Stimulated activated memory B cell treated with anti-CD40 and anti-IgM and Interleukin-4, amounts not matched to agents 10 μg/mL and 1 μg/mL and 100 μg/mL, for 72 hours (primary cell): Measurements from ENCODE around the gene TMPRSS9.
"Not testable (repeated sequence)": the region's sequence is repeated elsewhere in the genome, so short reads cannot be mapped to it uniquely, and the experiment has no call there.

Experiments used
- ATAC-seq: fragments of 150-1000 bp; cut with Tn5 transposase; 2 replicates; pipeline ENCODE4 v1.10.0; 2021
- H3K27ac Mint-ChIP-seq: one replicate; pipeline ENCODE4 v1.8.0; 2022; ENCODE audit warnings: mild to moderate bottlenecking, mixed read lengths
- H3K27me3 Mint-ChIP-seq: one replicate; pipeline ENCODE4 v1.8.0; 2022; ENCODE audit warnings: mixed read lengths
- H3K36me3 Mint-ChIP-seq: one replicate; pipeline ENCODE4 v1.8.0; 2022; ENCODE audit warnings: mixed read lengths
- H3K4me1 Mint-ChIP-seq: one replicate; pipeline ENCODE4 v1.8.0; 2022; ENCODE audit warnings: mixed read lengths
- H3K4me3 Mint-ChIP-seq: one replicate; pipeline ENCODE4 v1.8.0; 2022; ENCODE audit warnings: mild to moderate bottlenecking, moderate library complexity, mixed read lengths
- H3K9me3 Mint-ChIP-seq: one replicate; pipeline ENCODE4 v1.8.0; 2022; ENCODE audit warnings: mixed read lengths

Gene TMPRSS9

DNA sequence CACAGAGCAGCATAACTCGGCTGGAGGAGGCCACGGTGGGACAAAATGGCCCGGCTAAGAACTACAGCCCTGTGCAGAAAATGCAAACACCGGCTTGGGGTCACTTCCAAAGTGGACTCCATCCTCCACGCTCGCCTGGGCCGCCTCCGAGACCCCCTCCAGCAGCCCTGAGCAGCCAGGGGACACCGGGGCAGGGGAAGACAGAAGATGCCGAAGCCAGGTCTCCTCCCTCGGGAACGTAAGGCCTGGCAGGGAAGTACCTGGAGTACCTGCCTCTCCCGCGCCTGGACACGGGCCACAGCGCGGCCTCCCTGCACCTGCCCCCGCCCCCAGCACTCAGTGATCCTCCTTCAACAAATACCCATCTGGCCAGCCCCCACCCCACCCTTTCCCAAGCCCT, 91.7 kb downstream of the TMPRSS9 start:
- Mint-ChIP-seq H3K27me3 (no peaks in the 10 kb centered on the region), H3K4me3 (no peak overlapping the region), H3K36me3 (peaks cover 7% of the 10 kb centered on the region), H3K4me1 (peaks cover 41% of the 10 kb centered on the region), H3K9me3 (no peaks in the 10 kb centered on the region), H3K27ac (no peak overlapping the region)
- no peak for ATAC-seq

DNA sequence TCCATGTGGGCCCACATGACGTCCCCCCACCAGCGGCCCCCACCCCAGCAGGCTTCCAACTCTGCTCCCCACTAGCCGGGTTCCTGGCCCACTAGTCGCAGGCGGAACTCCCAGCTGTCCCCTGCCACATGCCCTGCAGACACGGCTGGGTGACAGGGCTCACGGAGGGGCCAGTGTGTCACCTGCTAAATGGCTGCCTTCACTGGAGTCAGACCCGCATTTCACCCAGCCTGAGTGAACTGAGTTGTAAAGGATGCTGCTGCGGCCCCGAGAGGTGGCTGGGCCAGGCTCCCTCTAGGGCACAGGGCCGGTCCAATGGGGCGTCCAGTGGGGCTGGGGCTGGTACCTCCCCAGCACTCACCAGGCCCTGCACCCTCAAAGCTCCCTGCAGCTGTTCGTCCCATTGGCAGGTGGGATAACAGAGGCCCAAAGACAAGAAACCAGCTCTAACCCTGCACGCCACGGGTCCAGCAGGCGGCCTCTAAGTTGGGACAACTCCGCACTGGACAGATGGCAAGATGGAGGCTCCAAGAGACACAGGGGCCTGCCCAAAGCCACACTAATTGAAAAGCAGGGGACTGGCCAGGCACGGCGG, 93.5 kb downstream of the TMPRSS9 start:
- H3K27ac Mint-ChIP-seq: peak overlapping the region; percentile 70
- H3K27me3 Mint-ChIP-seq: no peaks in the 10 kb centered on the region
- peaks cover under 1% of the 10 kb centered on the region for H3K36me3 Mint-ChIP-seq
- no peaks in the 10 kb centered on the region for H3K9me3 Mint-ChIP-seq
- no peak overlapping the region for H3K4me3 Mint-ChIP-seq
- peaks cover 43% of the 10 kb centered on the region for H3K4me1 Mint-ChIP-seq
- no peak for ATAC-seq

DNA sequence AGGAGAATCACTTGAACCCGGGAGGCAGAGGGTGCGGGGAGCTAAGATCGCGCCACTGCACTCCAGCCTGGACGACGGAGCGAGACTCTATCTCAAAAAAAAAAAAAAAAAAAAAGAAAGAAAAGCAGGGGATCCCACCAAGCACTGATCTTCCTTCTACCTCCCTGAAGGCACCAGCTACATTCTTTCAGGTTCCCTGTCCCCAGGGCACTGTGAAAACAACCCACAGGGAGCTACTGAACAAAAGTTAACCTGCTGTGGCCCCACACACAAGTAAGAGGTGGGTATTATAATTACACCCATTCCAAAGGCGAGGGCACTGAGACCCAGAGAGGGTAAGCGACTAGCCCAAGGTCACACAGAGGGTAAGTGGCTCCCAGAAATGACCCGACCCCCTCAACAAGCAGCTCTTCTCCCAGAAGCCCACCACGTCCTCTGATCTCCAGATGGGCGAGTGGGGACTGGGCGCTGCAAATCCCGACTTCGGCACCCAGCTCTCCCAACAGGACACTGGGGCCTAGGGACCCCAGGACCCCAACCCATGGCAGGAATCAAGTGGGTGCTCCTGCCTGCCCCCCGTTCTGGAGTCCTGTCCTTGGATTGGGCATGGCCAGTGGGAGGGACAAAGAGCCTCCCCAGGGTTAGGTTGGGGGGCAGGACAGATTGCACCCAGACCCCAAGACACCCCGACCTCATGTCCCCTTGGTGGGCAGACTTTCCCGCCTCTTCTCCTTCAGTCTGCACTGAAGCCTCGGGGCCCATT, 94.3 kb downstream of the TMPRSS9 start:
- H3K4me3 Mint-ChIP-seq: peak overlapping the region; percentile 88
- no peak for ATAC-seq
- peak overlapping the region; percentile 86 for H3K27ac Mint-ChIP-seq
- no peaks in the 10 kb centered on the region for H3K27me3 Mint-ChIP-seq
- no peaks in the 10 kb centered on the region for H3K36me3 Mint-ChIP-seq
- peaks cover 43% of the 10 kb centered on the region for H3K4me1 Mint-ChIP-seq
- H3K9me3 Mint-ChIP-seq: no peaks in the 10 kb centered on the region

DNA sequence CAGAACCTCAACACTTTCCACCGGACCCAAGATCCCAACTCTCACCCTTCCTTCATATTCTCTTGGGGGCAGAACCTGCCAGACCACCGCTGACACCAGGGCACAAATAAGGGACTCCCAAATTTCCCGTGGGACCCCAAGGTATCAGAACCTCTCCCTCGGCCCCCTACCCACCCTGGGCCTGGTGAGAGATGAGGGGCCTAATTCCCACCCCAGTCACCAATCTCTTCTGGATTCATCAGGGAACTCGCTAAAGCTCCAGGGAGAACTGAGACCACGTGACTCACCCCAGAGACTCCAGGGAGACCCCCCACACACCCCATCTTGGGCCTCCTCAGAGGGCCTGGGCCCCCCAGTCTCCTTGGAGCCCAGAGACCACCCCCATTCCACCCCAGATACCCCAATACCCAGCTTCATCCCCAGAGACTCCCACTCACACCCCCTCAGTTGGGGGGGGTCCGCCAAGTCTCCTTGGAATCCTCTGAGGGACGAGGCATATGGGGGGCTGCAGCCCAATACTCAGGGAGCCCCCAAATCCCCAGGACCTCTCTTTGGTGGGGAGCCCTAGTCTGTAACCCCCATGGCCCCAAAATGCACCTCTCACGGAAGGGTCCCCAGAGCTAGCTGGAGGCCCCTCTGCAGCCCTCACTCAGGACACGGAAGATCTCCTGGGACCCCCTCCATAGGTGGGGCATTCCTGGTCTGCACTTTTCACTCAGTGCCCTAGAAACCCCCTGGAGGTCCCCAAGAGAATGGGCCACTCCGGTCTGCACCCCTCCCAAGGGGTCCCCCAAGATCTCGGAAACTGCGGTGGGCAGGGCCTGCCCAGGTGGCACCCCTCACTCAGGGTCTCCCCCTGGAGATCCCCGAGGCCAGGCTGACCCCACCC, 95.1 kb downstream of the TMPRSS9 start:
- Mint-ChIP-seq H3K27ac (peak overlapping the region; percentile 86), H3K36me3 (no peaks in the 10 kb centered on the region), H3K9me3 (no peaks in the 10 kb centered on the region), H3K4me1 (peaks cover 43% of the 10 kb centered on the region), H3K27me3 (peaks cover 4% of the 10 kb centered on the region), H3K4me3 (peak overlapping the region; percentile 88)
- no peak for ATAC-seq

DNA sequence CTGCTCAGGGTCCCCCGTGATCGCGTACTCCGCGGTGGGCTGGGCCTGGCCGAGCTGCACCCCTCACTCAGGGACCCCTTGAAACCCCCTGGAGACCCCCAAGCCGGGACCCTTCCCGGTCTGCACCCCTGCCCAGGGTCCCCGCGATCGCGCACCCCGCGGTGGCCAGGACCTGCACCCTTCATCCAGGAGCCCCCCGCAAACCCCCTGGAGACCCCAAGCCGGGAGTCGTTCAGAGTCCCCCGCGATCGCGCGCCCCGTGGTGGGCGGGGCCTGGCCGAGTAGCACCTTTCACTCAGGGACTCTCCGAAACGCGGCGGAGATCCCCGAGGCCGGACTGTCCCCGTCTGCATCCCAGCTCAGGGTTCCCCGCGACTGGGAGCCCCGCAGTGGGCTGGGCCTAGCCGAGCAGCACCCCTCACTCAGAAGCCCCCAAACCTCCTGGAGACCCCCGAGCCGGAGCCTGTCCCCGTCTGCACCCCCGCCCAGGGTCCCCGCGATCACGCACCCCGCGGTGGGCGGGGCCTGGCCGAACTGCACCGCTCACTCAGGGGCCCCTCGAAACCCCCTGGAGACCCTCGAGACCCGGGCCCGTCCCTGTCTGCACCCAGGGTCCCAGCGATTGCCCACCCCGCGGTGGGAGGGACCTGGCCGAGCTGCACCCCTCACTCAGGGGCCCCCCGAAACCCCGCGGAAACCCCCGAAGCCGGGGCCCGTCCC, 95.9 kb downstream of the TMPRSS9 start:
- no peaks in the 10 kb centered on the region for H3K9me3 Mint-ChIP-seq
- ATAC-seq: peak; percentile 56
- peak overlapping the region; percentile 86 for H3K27ac Mint-ChIP-seq
- H3K4me3 Mint-ChIP-seq: peak overlapping the region; percentile 88
- H3K36me3 Mint-ChIP-seq: no peaks in the 10 kb centered on the region
- H3K27me3 Mint-ChIP-seq: peaks cover 8% of the 10 kb centered on the region
- H3K4me1 Mint-ChIP-seq: peaks cover 43% of the 10 kb centered on the region

DNA sequence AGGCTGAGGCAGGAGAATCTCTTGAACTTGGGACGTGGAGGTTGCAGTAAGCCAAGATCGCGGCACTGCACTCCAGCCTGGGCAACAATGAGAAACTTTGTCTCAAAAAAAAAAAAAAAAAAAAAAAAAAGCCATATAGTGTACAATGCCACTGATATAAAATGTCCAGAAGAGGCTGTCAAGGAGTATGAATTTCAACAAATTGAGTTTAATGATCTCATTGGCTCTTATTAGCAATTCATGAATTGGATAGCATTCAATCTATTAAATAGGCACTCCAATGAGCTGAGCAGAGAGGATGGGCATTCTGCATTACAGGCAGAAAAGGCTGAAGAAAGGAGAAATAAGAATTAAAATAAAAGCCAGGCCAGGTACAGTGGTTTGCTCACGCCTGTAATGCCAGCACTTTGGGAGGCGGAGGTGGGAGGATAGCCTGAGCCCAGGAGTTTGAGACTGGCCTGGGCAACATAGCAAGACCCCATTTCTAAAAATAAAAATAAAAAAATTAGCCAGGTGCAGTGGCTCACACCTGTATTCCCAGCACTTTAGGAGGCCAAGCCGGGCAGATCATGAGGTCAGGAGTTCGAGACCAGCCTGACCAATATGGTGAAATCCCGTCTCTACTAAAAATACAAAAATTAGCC, 97.5 kb downstream of the TMPRSS9 start:
- Mint-ChIP-seq H3K36me3 (no peaks in the 10 kb centered on the region), H3K4me3 (peak overlapping the region; percentile 81), H3K27me3 (peaks cover 21% of the 10 kb centered on the region), H3K9me3 (no peaks in the 10 kb centered on the region), H3K27ac (peak overlapping the region; percentile 86), H3K4me1 (peaks cover 52% of the 10 kb centered on the region)
- no peak for ATAC-seq

DNA sequence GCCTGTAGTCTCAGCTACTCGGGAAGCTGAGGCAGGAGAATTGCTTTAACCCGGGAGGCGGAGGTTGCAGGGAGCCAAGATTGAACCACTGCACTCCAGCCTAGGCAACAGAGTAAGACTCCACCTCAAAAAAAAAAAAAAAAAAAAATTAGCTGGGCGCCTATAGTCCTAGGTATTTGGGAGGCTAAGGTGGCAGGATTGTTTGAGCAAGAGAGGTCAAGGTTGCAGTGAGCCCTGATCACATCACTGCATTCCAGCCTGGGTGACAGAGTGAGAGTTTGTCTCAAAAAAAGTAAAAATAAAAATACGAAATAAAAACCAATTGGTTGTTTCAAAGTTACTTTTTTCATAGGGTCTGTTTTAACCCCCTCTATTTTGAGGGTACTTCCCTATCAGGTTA, 98.0 kb downstream of the TMPRSS9 start:
- Mint-ChIP-seq H3K36me3 (no peaks in the 10 kb centered on the region), H3K27ac (no peak overlapping the region), H3K4me1 (peaks cover 48% of the 10 kb centered on the region), H3K4me3 (no peak overlapping the region), H3K27me3 (peaks cover 21% of the 10 kb centered on the region), H3K9me3 (no peaks in the 10 kb centered on the region)
- no peak for ATAC-seq

DNA sequence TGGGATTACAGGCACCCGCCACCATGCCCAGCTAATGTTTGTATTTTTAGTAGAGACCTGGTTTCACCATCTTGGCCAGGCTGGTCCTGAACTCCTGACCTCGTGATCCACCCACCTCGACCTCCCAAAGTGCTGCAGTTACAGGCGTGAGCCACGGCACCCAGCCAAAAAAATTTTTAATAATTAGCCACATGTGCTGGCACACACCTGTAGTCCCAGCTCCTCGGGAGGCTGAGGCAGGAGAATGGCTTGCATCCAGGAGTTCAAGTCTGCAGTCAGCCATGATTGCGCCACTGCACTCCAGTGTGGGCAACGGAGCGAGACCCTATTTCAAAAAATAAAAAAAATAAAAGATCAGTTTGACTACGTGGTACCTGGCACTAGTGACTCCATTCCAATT, 98.7 kb downstream of the TMPRSS9 start:
- H3K4me1 Mint-ChIP-seq: peaks cover 41% of the 10 kb centered on the region
- not testable (repeated sequence) for H3K36me3 Mint-ChIP-seq, H3K9me3 Mint-ChIP-seq, H3K4me3 Mint-ChIP-seq, ATAC-seq, H3K27ac Mint-ChIP-seq
- peaks cover 21% of the 10 kb centered on the region for H3K27me3 Mint-ChIP-seq

DNA sequence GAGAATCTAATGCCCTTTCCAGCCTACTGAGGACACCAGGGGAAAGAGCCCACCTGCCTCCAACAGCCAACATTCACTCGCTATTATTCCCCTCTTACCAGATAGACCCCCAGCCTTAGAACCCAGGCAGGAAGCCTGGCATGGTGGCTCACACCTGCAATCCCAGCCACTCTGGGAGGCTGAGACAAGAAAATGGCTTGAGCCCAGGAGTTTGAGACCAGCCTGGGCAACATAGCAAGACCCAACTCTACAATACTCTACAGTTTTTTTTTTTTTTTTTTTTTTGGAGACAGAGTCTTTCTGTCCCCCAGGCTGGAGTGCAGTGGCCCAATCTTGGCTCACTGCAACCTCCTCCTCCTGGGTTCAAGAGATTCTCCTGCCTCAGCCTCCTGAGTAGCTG, 100.2 kb downstream of the TMPRSS9 start:
- Mint-ChIP-seq H3K27me3 (peaks cover 21% of the 10 kb centered on the region), H3K36me3 (no peaks in the 10 kb centered on the region), H3K9me3 (no peaks in the 10 kb centered on the region), H3K4me3 (no peak overlapping the region), H3K4me1 (peaks cover 28% of the 10 kb centered on the region), H3K27ac (no peak overlapping the region)
- ATAC-seq: no peak

DNA sequence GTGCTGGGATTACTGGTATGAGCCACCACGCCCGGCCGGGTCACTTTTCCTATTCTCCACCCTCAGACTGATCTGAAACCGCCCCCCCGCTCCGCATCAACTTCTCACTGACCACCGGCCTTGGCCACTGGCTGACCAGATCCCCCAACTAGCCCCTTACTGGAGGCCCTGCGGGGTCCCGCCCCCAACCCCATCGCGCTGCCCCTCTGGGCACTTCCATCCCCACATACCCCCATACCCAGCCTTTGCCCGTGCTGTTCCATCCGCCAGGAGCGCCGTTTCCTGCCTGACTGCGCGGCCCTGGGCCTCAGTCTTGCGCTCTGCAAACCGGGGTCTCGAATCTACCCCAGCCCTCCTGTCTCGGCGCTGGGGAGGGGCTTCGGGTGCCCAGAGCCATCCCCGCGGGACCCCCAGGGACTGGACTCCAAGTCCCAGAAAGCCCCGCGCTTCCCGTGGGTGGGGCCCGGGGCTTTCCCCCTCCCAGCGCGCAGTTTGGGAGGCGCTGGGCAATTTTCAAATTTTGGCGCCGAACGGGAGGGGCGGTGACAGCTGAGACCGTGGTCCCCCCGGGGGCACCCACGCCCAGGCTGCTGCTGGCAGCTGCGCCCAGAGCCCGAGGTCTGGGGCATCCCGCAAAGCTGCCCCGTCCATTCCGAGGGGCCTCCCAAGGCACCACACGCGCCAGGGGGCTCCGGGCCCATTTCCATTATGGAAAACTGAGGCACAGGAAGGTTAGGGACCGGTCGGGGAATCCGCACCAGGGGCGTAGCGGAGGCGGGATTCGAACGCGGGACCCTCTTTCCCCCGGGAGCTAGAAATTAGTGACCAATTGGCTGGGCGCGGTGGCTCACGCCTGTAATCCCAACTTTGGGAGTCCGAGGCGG, 101.9 kb downstream of the TMPRSS9 start:
- Mint-ChIP-seq H3K4me1 (peaks cover 21% of the 10 kb centered on the region), H3K9me3 (no peaks in the 10 kb centered on the region), H3K27me3 (peaks cover 21% of the 10 kb centered on the region), H3K36me3 (no peaks in the 10 kb centered on the region), H3K27ac (peak overlapping the region; percentile 69), H3K4me3 (peak overlapping the region; percentile 85)
- peak; percentile 83 for ATAC-seq

DNA sequence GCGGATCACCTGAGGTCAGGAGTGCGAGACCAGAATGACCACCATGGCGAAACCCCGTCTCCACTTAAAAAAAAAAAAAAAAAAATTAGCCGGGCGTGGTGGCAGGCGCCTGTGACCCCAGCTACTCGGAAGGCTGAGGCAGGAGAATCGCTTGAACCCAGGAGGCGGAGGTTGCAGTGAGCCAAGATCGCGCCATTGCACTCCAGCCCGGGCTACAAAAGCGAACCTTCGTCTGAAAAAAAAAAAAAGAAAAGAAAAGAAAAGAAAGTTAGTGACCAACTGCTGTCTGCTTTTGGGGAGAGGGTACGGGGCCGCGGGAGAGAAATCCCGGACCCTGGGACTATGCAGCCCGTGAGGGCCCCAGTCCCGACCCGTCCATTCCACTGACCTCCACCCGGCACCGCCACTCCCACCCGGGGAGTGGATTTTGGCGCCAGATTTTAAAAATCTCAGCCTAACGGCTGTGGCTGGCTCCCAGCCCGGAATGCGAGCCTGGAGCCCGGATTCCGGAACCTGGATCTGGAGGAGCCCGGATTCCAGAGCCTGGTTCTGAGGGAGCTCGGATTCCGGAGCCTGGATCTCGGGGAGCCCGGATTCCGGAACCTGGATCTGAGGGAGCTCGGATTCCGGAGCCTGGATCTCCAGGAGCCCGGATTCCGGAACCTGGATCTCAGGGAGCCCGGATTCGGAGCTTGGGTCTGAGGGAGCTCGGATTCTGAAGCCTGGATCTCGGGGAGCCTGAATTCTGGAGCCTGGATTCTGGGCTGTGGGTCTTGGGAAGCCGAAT, 102.8 kb downstream of the TMPRSS9 start:
- Mint-ChIP-seq H3K9me3 (no peaks in the 10 kb centered on the region), H3K4me1 (peaks cover 19% of the 10 kb centered on the region), H3K27ac (peak overlapping the region; percentile 69), H3K4me3 (peak overlapping the region; percentile 85), H3K27me3 (peaks cover 21% of the 10 kb centered on the region), H3K36me3 (no peaks in the 10 kb centered on the region)
- no peak for ATAC-seq

DNA sequence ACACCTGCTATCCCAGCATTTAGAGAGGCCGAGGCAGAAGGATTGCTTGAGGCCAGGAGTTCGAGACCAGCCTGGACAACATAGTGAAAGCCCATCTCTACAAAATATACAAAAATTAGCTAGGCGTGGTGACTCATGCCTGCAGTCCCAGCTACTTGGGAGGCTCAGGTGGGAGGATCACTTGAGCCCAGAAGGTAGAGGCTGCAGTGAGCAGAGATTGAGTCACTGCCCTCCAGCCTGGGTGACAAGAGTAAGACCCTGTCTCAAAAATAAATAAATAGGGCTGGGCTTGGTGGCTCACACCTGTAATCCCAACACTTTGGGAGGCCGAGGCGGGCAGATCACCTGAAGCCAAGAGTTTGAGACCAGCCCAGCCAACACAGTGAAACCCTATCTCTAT, 103.6 kb downstream of the TMPRSS9 start:
- H3K4me1 Mint-ChIP-seq: peaks cover 19% of the 10 kb centered on the region
- ATAC-seq, H3K4me3 Mint-ChIP-seq, H3K36me3 Mint-ChIP-seq, H3K9me3 Mint-ChIP-seq, H3K27ac Mint-ChIP-seq: not testable (repeated sequence)
- peaks cover 21% of the 10 kb centered on the region for H3K27me3 Mint-ChIP-seq

DNA sequence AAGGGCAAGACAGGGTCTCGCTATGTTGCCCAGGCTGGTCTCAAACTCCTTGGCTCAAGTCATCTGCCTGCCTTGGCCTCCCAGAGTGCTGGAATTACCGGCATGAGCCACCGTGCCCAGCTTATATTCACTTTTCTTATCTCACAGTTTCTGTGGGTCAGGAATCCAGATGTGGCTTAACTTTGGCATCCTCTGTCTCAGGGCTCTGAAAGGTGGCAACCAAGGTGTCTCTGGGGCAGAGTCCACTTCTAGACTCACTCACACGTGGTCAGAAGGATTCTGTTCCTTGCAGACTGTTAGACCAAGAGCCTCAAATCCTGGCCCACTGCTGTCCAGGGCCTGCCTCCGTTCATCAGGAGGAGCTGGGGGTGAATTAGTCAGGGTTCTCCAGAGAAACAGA, 104.3 kb downstream of the TMPRSS9 start:
- Mint-ChIP-seq H3K4me1 (peaks cover 22% of the 10 kb centered on the region), H3K9me3 (no peaks in the 10 kb centered on the region), H3K27me3 (peaks cover 21% of the 10 kb centered on the region), H3K4me3 (no peak overlapping the region), H3K27ac (no peak overlapping the region), H3K36me3 (no peaks in the 10 kb centered on the region)
- ATAC-seq: no peak
